ENCODE data around the gene C16orf87. TPM values are rescaled to one million over a fixed set of nuclear protein-coding genes. Genes with fewer than 3 reads are reported as not detected.
"Not testable (repeated sequence)": the region's sequence is repeated elsewhere in the genome, so short reads cannot be mapped to it uniquely, and the experiment has no call there.

Gene C16orf87
- polyA plus RNA-seq, 1 donor from 2014 or later = 27.5 TPM

DNA sequence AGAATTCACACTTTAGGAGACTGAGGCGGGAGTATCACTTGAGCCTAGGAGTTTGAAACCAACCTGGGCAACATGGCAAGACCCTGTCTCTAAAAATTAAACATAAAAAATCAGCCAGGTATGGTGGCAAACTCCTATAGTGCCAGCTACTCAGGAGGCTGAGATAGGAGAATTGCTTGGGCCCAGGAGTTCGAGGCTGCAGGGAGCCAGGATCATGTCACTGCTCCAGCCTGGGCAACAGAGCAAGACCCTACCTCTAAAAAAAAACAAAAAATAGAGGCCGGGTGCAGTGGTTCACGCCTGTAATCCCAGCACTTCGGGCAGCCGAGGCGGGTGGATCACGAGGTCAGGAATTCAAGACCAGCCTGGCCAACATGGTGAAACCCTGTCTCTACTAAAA, 44.3 kb upstream of the C16orf87 start (continued):
- TF ChIP-seq, protein P1, sequence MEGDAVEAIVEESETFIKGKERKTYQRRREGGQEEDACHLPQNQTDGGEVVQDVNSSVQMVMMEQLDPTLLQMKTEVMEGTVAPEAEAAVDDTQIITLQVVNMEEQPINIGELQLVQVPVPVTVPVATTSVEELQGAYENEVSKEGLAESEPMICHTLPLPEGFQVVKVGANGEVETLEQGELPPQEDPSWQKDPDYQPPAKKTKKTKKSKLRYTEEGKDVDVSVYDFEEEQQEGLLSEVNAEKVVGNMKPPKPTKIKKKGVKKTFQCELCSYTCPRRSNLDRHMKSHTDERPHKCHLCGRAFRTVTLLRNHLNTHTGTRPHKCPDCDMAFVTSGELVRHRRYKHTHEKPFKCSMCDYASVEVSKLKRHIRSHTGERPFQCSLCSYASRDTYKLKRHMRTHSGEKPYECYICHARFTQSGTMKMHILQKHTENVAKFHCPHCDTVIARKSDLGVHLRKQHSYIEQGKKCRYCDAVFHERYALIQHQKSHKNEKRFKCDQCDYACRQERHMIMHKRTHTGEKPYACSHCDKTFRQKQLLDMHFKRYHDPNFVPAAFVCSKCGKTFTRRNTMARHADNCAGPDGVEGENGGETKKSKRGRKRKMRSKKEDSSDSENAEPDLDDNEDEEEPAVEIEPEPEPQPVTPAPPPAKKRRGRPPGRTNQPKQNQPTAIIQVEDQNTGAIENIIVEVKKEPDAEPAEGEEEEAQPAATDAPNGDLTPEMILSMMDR (IDR thresholded peaks at IDR 0.05; ENCODE audit: poor library complexity, severe bottlenecking) = no peak
- TF ChIP-seq POLR2AphosphoS5 (IDR thresholded peaks at IDR 0.05) = no peak

DNA sequence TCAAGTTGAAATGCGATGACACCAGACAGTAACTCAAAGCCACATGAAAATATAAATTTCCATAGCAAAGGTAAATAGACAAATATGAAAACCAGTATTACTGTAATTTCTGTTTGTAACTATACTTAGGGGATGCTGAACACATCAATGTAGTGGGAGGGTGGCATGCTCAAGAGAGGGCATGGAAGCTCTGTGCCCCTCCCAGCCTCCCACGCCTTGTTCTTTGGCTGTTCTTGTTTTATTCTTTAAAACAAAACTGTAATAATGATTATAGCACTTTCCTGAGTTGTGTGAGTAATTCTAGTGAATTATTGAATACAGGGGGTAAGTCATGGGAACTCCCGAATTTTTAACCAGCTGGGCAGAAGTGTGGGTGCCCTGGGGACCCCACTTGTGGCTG, 42.2 kb upstream of the C16orf87 start:
- TF ChIP-seq TAF1 (IDR thresholded peaks at IDR 0.05; ENCODE audit: low read depth) = no peak
- TF ChIP-seq, protein P1 (IDR thresholded peaks at IDR 0.05; ENCODE audit: poor library complexity, severe bottlenecking) = no peak
- TF ChIP-seq RAD21 (conservative IDR thresholded peaks at IDR 0.05) = no peak
- TF ChIP-seq EP300 (conservative IDR thresholded peaks at IDR 0.05; ENCODE audit: poor library complexity, severe bottlenecking) = no peak
- Histone ChIP-seq H3K27me3 (ENCODE audit: insufficient read depth, low read depth, low read length) (no peaks in the 10 kb centered on the region), H3K4me3 (ENCODE audit: low read length) (no peak overlapping the region)

DNA sequence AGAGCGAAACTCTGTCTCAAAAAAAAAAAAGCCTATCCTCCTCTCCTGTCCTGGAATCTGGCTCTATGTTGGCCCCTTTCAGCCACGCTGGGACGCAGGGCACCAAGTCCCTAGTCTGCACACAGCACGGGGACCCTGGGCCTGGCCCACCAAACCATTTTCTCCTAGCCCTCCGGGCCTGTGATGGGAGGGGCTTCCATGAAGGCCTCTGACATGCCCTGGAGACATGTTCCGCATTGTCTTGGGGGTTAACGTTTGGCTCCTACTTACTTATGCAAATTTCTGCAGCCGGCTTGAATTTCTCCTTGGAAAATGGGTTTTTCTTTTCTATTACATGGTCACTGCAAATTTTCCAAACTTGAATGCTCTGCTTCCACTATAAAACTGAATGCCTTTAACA, 40.6 kb upstream of the C16orf87 start:
- Histone ChIP-seq H2AFZ (ENCODE audit: low read depth, low read length) (no peak overlapping the region), H3K4me3 (ENCODE audit: low read length) (no peak overlapping the region), H3K9me2 (ENCODE audit: insufficient read depth, low read length) (no peaks in the 10 kb centered on the region), H3K79me2 (replicated peaks; ENCODE audit: insufficient read depth, low read length) (no peaks in the 10 kb centered on the region), H3K27ac (ENCODE audit: low read length) (no peak overlapping the region), H3K27me3 (ENCODE audit: insufficient read depth, low read depth, low read length) (no peaks in the 10 kb centered on the region), H3K9me3 (ENCODE audit: low read length) (no peaks in the 10 kb centered on the region), H4K20me1 (ENCODE audit: insufficient read depth) (no peaks in the 10 kb centered on the region), H3K4me2 (ENCODE audit: low read length) (no peak overlapping the region), H3F3A (ENCODE audit: insufficient read depth, low read length, poor library complexity, severe bottlenecking) (no peaks in the 10 kb centered on the region), H3K36me3 (ENCODE audit: insufficient read depth, low read length) (no peaks in the 10 kb centered on the region), H3K9ac (ENCODE audit: low read length) (no peak overlapping the region)
- no peak for TF ChIP-seq EZH2 (IDR thresholded peaks at IDR 0.05; ENCODE audit: borderline replicate concordance, insufficient read depth, low read length, poor library complexity, severe bottlenecking)
- TF ChIP-seq, protein P1 (IDR thresholded peaks at IDR 0.05; ENCODE audit: poor library complexity, severe bottlenecking) = no peak
- TF ChIP-seq RAD21 (conservative IDR thresholded peaks at IDR 0.05) = no peak
- TF ChIP-seq POLR2AphosphoS5 (IDR thresholded peaks at IDR 0.05) = no peak
- TF ChIP-seq, protein P2, sequence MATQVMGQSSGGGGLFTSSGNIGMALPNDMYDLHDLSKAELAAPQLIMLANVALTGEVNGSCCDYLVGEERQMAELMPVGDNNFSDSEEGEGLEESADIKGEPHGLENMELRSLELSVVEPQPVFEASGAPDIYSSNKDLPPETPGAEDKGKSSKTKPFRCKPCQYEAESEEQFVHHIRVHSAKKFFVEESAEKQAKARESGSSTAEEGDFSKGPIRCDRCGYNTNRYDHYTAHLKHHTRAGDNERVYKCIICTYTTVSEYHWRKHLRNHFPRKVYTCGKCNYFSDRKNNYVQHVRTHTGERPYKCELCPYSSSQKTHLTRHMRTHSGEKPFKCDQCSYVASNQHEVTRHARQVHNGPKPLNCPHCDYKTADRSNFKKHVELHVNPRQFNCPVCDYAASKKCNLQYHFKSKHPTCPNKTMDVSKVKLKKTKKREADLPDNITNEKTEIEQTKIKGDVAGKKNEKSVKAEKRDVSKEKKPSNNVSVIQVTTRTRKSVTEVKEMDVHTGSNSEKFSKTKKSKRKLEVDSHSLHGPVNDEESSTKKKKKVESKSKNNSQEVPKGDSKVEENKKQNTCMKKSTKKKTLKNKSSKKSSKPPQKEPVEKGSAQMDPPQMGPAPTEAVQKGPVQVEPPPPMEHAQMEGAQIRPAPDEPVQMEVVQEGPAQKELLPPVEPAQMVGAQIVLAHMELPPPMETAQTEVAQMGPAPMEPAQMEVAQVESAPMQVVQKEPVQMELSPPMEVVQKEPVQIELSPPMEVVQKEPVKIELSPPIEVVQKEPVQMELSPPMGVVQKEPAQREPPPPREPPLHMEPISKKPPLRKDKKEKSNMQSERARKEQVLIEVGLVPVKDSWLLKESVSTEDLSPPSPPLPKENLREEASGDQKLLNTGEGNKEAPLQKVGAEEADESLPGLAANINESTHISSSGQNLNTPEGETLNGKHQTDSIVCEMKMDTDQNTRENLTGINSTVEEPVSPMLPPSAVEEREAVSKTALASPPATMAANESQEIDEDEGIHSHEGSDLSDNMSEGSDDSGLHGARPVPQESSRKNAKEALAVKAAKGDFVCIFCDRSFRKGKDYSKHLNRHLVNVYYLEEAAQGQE (IDR thresholded peaks at IDR 0.05; ENCODE audit: borderline replicate concordance) = no peak
- TF ChIP-seq MXI1 (conservative IDR thresholded peaks at IDR 0.05; ENCODE audit: poor library complexity, severe bottlenecking) = no peak
- no peak for TF ChIP-seq TAF1 (IDR thresholded peaks at IDR 0.05; ENCODE audit: low read depth)
- TF ChIP-seq SMC3 (conservative IDR thresholded peaks at IDR 0.05; ENCODE audit: poor library complexity) = no peak
- no peak for TF ChIP-seq EP300 (conservative IDR thresholded peaks at IDR 0.05; ENCODE audit: poor library complexity, severe bottlenecking)

More for the DNA sequence above, 42.2 kb upstream of the C16orf87 start:
- Histone ChIP-seq H3K79me2 (replicated peaks; ENCODE audit: insufficient read depth, low read length) (no peaks in the 10 kb centered on the region), H3K9ac (ENCODE audit: low read length) (no peak overlapping the region), H3F3A (ENCODE audit: insufficient read depth, low read length, poor library complexity, severe bottlenecking) (no peaks in the 10 kb centered on the region), H3K9me3 (ENCODE audit: low read length) (no peaks in the 10 kb centered on the region), H4K20me1 (ENCODE audit: insufficient read depth) (no peaks in the 10 kb centered on the region), H3K4me2 (ENCODE audit: low read length) (no peak overlapping the region), H2AFZ (ENCODE audit: low read depth, low read length) (no peak overlapping the region), H3K9me2 (ENCODE audit: insufficient read depth, low read length) (no peaks in the 10 kb centered on the region), H3K36me3 (ENCODE audit: insufficient read depth, low read length) (no peaks in the 10 kb centered on the region), H3K27ac (ENCODE audit: low read length) (no peak overlapping the region)

DNA sequence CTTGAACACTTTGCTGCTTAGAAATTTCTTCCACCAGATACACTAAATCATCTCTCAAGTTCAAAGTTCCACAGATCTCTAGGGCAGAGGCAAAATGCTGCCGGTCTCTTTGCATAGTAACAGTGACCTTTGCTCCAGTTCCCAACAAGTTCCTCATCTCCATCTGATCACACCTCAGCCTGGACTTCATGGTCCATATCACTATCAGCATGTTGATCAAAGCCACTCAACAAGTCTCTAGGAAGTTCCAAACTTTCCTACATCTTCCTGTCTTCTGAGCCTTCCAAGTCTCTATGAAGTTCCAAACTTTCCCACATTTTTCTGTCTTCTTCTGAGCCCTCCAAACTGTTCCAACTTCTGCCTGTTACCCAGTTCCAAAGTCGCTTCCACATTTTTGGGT, 37.9 kb upstream of the C16orf87 start:
- H3K9me3 ChIP-seq (ENCODE audit: low read length); H3K79me2 ChIP-seq (replicated peaks; ENCODE audit: insufficient read depth, low read length); H4K20me1 ChIP-seq (ENCODE audit: insufficient read depth): not testable (repeated sequence)

More for the DNA sequence above, 37.9 kb upstream of the C16orf87 start:
- H3K27ac ChIP-seq (ENCODE audit: low read length); H3F3A ChIP-seq (ENCODE audit: insufficient read depth, low read length, poor library complexity, severe bottlenecking); H3K27me3 ChIP-seq (ENCODE audit: insufficient read depth, low read depth, low read length); H3K9ac ChIP-seq (ENCODE audit: low read length); H3K9me2 ChIP-seq (ENCODE audit: insufficient read depth, low read length); H3K4me3 ChIP-seq (ENCODE audit: low read length); H3K4me2 ChIP-seq (ENCODE audit: low read length); H2AFZ ChIP-seq (ENCODE audit: low read depth, low read length); H3K36me3 ChIP-seq (ENCODE audit: insufficient read depth, low read length): not testable (repeated sequence)

Measured in neural cell (in vitro differentiated cells).